GM18498 (cell line): ENCODE results near the gene HOXD8.

Source experiments
- ATAC-seq: cut with Tn5 transposase; IDR thresholded peaks from one replicate; pipeline ENCODE4 v1.9.1; 2021; ENCODE audit warnings: mild to moderate bottlenecking, moderate library complexity; ENCODE audit not compliant: unreplicated experiment

The HOXD8 gene

DNA sequence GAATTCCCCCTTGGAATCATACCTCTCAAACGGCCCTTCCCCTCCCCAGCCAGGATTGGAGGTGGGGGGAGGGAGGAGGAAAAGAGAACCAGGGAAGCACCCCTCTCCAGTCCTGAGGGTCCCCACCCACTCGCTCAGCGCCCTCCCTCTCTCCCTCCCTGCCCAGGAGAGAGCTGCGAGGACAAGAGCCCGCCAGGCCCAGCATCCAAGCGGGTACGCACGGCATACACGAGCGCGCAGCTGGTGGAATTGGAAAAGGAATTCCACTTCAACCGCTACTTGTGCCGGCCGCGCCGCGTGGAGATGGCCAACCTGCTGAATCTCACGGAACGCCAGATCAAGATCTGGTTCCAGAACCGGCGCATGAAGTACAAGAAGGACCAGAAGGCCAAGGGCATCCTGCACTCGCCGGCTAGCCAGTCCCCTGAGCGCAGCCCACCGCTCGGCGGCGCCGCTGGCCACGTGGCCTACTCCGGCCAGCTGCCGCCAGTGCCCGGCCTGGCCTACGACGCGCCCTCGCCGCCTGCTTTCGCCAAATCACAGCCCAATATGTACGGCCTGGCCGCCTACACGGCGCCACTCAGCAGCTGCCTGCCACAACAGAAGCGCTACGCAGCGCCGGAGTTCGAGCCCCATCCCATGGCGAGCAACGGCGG, 42.0 kb downstream of the HOXD8 start:
- no peak for ATAC-seq

DNA sequence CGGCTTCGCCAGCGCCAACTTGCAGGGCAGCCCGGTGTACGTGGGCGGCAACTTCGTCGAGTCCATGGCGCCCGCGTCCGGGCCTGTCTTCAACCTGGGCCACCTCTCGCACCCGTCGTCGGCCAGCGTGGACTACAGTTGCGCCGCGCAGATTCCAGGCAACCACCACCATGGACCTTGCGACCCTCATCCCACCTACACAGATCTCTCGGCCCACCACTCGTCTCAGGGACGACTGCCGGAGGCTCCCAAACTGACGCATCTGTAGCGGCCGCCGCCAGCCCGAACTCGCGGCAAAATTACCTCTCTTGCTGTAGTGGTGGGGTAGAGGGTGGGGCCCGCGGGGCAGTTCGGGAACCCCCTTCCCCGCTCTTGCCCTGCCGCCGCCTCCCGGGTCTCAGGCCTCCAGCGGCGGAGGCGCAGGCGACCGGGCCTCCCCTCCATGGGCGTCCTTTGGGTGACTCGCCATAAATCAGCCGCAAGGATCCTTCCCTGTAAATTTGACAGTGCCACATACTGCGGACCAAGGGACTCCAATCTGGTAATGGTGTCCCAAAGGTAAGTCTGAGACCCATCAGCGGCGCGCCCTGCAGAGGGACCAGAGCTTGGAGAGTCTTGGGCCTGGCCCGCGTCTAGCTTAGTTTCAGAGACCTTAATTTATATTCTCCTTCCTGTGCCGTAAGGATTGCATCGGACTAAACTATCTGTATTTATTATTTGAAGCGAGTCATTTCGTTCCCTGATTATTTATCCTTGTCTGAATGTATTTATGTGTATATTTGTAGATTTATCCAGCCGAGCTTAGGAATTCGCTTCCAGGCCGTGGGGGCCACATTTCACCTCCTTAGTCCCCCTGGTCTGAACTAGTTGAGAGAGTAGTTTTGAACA, 42.7 kb downstream of the HOXD8 start:
- no peak for ATAC-seq

DNA sequence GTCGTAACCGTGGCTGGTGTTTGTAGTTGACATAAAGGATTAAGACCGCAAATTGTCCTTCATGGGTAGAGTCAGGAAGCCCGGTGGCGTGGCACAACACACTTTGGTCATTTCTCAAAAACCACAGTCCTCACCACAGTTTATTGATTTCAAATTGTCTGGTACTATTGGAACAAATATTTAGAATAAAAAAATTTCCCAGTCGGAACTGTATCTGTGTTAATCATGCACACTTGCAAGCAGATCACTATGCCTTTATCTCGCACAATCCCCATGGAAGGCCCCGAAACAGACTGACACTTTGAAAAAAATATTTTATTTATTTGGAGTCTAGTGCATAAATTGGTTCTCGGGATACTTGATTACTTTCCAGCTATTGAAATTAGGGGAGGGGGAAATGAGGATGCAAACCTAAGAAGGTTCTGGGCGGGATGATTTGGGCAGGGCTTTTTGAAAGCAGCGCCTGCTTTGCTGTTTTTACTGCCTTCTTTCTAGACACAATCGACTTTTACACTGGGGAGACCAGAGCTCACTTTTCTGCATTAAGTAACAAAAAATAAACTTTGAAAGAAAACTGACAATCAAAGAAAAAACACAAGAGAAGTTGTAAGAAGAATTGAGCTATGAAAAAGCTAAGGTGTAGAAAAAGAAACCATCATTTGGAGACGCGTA, 43.5 kb downstream of the HOXD8 start:
- ATAC-seq, result no peak

DNA sequence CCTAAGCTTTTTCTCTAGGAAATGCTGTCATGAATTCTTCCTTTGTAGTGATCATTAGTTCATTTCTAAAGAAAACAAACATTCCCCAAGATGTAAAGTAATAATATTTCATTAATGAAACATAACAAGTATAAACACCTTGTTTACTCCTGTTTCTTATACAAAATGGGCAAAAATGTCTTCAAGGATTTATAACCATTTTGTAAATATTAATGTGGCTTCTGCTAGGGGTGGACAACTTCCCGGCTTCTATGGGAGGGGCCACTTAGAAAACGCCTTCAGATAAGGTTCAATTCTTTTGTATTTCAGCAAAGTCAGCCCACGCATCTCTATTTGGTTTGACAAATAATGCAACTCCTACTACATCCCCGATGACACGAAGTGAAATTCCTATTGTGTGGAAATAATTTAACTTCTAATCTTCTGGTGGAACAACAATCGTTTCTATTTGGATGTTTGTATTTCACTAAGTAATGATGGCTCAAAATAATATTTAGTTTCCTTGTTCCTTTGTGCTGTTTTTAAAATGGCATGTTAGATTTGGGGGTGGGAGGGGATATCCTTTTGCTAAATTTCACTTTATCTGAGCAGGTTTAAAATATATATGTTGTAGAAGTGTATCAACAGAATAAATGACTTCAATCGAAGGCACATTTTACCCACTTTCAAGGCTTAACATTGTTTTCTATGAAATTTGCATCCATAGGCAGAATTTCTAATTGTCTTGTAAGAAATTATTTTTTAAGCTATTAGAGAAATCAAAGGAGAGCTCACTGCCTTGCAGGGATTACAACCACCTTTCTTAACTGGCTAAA, 44.3 kb downstream of the HOXD8 start:
- no peak for ATAC-seq

DNA sequence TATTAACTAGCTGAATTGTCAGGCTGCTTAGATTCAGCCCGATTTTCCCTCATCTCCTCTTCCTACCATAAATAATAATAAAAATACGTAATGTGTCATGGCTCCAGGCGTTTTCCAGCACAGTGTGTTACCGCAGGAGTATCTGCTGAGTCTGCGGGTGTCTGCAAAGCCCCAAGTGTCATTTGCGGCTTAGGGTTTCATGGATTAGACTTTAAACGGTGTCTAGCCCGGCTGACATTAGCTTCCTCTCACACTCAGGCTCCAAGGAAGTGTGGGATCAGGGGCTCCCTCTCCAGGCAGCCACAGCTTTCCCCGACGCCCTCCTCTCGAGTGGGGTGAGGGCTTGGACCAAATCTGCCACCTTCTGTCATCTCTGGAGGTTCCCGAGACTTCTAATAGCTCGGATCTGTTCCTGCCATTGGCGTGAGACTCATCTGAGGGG, 44.9 kb downstream of the HOXD8 start:
- ATAC-seq, result no peak

DNA sequence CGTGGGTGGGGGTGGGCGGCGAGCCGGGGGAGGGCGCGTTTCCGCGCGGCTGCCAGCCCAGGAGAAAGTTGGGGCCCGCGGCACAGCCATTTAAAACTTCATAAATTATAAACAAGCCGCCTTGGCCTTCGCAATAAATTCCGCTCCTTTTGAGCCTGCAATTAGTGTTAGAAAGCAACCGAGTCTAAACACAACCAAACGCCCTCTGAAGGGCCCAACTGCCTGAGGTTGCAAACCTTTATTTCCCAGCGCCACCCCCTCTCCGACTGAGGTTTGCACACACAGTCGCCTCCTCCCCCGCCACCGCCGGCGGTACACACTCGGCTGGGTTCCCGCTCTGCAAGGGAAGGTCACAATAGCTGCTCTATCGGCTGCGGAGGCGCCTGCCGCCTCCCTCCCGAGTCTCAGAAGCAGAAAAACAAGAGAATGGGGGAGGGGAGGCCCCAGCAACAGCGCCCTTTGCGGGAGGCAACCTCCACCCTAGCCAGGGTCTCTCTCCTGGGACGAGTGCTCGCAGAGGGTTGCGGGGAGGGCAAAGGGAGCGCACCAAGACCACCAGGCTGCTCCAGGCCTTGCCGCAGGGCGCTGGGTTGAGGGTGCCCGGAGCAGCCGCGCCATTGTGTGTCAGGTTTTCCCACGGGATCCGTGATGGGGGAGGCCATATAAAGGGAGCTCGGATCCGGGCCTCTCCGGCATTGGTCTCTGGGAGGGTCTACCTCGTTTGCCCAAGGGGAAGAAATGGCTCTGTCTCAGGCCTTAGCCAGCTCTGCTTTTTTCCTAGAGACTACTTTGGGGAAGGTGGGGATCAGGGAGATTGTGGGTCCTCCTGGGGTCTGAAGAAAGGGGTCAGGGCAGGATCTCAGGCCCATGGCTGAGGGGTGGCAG, 45.6 kb downstream of the HOXD8 start:
- ATAC-seq, result no peak

DNA sequence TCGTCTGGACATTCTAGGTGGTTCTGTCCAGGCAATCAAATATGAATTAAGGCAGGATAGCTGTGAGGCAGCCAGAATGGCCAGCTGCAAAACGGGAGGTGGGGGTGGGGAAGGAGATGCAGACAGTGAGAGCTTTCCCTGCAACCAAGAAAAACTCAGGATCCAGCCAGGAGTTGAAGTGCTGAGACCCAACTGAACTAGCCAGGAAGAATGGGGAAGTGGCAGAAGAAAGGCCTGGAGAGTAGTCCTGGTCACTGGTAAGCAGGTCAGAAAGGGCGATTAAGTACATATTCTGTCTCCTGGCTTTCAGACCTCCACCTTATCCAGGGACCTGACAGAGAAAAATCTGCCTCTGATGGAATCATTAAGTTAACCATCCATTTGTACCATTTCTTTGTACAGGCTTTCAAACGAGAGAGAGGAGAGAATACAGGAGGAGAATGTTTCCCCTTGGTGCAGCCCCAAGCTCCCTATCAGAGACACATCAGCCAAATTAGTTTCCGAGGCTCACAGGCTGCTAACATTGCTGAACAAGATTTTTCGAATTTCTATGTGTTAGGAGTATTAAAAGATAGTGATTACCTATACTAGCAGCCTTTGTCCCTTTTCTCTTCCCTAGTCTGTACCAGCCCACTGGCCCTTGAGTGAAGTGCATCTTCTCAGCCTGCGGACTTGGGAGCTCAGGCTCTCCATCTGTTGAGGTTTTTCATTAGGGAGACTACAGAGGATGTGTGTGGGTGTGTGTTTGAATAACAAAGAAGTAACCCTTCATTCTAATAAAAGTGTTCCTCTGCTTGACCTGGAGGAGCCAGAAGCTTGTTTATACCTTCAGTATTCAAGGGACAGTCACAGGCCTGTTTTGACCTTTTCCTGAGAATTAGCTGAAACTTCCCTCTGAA, 46.5 kb downstream of the HOXD8 start:
- ATAC-seq, result no peak

DNA sequence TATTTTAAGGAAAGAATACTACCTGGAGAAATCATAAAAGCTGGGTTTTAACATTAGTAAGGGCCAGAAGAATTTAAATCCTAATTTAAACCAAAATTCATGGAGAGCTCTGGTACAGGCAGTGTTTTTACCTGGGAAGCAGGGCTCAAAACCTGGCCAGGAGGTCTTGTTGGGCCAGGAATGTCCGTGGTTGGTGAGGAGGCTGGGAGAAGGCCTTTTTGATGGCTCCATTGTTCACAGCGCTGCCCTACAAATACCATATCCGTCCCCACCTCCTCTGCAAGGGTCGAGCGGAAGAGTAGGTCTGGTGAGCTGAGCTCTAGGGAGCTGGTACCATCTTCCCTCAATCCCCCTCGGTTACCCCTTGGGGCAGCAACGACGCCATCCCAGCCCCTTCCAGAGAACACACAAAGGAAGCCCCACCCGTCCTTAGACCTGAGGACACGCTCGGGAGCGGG, 48.1 kb downstream of the HOXD8 start:
- no peak for ATAC-seq

DNA sequence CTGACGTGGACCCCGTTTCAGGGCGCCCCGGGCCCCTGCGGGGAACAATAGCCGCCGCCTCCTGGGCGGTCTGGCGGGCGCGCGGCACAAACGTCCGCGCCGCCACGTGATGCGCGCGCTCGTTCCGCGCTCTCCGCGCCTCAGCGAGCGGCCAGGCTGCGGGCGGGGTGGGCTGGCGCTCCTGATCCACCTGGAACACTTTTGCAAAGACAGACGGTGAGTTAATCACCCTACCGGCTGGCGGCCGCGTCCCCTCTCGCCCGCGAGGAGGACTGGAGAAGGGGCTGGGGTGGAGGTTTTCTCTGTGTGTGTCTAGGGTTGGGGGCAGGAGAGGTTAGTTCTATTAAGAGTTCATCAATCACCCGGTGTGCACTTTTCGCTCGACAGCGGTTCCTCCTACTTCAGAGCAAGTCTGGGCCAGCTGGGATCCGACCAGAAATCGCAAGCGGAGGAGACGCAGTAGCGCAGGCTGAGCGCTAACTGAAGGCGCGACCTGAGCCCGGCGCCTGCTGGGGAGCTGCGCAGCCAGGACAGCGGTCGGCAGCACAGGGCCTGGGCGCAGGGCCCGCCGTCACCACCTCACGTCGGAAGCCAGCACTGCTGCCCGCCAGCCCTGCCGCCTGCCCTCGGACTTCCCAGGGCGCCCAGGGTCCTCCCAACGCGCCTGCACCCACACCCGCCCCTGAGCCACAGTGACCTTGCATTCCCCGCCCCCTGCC, 48.7 kb downstream of the HOXD8 start:
- ATAC-seq, result no peak

DNA sequence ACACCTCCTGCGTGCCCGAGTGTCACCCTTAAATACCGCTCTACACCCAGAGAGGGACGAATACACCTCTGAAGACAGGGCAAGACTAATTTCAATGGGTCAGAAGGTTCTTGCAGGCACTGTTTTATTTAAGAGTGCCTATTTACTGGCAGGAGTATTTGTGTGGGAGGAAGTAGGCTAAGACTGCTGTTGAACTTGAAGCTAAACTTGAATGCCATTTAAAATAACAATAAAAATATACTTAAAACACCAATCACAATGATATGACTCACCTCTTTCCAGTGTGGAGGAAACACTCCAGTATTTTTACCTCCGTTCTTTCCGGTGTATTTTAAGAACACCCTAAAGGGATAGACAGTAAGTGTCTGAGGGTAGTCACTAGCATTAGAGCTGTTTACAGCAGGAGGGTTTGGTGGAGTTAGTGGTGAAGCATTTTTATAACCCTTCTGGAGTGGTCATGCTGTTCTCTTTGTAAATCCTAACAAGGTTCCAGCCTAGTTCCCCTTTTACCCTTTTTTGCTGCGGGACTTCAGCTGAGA, 49.3 kb downstream of the HOXD8 start:
- ATAC-seq, result no peak

DNA sequence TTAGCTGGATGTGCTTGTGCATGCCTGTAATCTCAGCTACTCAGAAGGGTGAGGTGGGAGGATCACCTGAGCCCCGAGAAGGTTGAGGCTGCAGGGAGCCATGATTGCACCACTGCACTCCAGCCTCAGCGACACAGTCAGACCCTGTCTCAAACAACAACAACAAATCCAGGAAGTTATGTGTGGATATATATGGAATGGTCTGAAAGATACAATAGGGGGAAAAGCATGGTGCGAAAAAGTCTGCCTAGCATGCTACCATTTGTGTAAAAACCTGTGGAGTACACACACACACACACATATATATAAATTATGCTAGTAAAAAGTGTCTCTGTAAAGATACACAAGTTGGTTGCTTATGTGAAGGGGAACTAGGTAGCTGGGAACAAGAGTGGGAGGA, 52.0 kb downstream of the HOXD8 start:
- no peak for ATAC-seq
